Measurements from ENCODE around the gene PYM1.

DNA sequence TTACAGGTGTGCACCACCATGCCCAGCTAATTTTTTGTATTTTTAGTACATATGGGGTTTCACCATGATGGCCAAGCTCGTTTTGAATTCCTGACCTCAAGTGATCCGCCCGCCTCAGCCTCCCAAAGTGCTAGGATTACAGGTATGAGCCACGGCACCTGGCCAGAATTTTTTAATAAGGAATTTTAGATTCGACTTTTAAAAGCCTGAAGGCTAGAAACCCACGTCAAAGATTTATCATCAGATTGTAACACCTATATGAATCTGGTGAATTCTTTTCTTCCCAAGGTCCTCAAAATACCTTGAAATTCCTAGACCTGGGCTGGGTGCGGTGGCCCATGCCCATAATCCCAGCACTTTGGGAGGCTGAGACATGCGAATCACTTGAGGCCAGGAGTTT is 66.3 kb downstream of the PYM1 start:
- TF ChIP-seq, protein P1, sequence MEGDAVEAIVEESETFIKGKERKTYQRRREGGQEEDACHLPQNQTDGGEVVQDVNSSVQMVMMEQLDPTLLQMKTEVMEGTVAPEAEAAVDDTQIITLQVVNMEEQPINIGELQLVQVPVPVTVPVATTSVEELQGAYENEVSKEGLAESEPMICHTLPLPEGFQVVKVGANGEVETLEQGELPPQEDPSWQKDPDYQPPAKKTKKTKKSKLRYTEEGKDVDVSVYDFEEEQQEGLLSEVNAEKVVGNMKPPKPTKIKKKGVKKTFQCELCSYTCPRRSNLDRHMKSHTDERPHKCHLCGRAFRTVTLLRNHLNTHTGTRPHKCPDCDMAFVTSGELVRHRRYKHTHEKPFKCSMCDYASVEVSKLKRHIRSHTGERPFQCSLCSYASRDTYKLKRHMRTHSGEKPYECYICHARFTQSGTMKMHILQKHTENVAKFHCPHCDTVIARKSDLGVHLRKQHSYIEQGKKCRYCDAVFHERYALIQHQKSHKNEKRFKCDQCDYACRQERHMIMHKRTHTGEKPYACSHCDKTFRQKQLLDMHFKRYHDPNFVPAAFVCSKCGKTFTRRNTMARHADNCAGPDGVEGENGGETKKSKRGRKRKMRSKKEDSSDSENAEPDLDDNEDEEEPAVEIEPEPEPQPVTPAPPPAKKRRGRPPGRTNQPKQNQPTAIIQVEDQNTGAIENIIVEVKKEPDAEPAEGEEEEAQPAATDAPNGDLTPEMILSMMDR (conservative IDR thresholded peaks at IDR 0.05; ENCODE audit: low read depth, low read length): no peak
- TF ChIP-seq POLR2A (IDR thresholded peaks at IDR 0.05; ENCODE audit: low read depth, low read length) (no peak), BHLHE40 (IDR thresholded peaks at IDR 0.05; ENCODE audit: low read depth, low read length) (no peak), CHD1 (IDR thresholded peaks at IDR 0.05; ENCODE audit: low read depth, low read length) (no peak)
- TF ChIP-seq, protein P2, sequence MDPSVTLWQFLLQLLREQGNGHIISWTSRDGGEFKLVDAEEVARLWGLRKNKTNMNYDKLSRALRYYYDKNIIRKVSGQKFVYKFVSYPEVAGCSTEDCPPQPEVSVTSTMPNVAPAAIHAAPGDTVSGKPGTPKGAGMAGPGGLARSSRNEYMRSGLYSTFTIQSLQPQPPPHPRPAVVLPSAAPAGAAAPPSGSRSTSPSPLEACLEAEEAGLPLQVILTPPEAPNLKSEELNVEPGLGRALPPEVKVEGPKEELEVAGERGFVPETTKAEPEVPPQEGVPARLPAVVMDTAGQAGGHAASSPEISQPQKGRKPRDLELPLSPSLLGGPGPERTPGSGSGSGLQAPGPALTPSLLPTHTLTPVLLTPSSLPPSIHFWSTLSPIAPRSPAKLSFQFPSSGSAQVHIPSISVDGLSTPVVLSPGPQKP (IDR thresholded peaks at IDR 0.05; ENCODE audit: borderline replicate concordance, low read depth, low read length): no peak

Measured in IMR-90 (cell line).